SK-N-SH (cell line): ENCODE results near the gene SMIM12.

ENCODE experiments used
- CTCF ChIP-seq: fragments of 200-600 bp; sonication (generic); IDR thresholded peaks from 2 replicates; pipeline ENCODE4 v1.6.1; 2017; ENCODE audit warnings: antibody characterized with exemption, mild to moderate bottlenecking, moderate library complexity
- EP300 ChIP-seq, 2 experiments: IDR thresholded peaks; 2 replicates each; pipeline versions ENCODE4 v1.4.0 to v1.6.1; 2012; ENCODE audit warnings: borderline replicate concordance in 1 of 2, low read depth in 1 of 2, low read length in 1 of 2
- GABPA ChIP-seq: IDR thresholded peaks from 2 replicates; pipeline ENCODE4 v1.4.0; 2012; ENCODE audit warnings: low read depth, mild to moderate bottlenecking
- MXI1 ChIP-seq: IDR thresholded peaks from 2 replicates; pipeline ENCODE4 v1.6.1; 2012; ENCODE audit warnings: mild to moderate bottlenecking, low read depth, low read length, improper control_type of control experiment
- POLR2AphosphoS5 ChIP-seq: IDR thresholded peaks from 2 replicates; pipeline ENCODE4 v1.6.1; 2012; ENCODE audit warnings: low read depth, low read length
- RFX5 ChIP-seq: IDR thresholded peaks from 2 replicates; pipeline ENCODE4 v1.6.1; 2012; ENCODE audit warnings: mild to moderate bottlenecking, improper control_type of control experiment, low read length
- TAF1 ChIP-seq: IDR thresholded peaks from 2 replicates; pipeline ENCODE4 v1.6.1; 2012; ENCODE audit warnings: low read depth, mild to moderate bottlenecking, low read length, moderate library complexity, borderline replicate concordance
- ZBTB33 ChIP-seq: IDR thresholded peaks from 2 replicates; pipeline ENCODE4 v1.4.0; 2012; ENCODE audit warnings: low read depth, borderline replicate concordance

DNA sequence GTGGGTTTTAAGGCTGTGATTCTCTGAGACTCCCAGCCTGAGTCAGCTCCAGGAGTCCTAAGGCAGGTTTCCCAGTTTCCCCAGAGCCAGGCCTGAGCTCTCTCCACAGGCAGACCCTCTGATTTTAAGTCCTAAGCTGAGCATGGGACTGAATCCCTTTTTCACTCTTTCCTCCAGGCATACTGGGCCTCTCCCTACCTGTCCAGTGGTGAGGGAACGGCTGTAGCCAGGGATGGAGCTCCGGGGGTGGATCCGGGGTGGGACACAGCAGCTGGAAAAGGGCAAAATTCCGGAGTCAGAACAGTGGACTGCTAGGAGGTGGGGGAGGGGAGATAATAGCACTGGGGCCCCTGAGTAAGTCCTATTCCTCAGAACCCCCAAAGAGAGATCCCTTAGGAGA is 39.9 kb upstream of the SMIM12 start:
- TF ChIP-seq RFX5 = no peak
- no peak for TF ChIP-seq CTCF
- TF ChIP-seq MXI1 = no peak
- no peak for TF ChIP-seq POLR2AphosphoS5
- no peak for TF ChIP-seq ZBTB33
- no peak for TF ChIP-seq EP300 (IDR thresholded peaks at IDR 0.05; ENCODE audit: borderline replicate concordance in 1 of 2, low read depth in 1 of 2, low read length in 1 of 2)
- no peak for TF ChIP-seq GABPA
- TF ChIP-seq TAF1 = no peak
